IPS-18a (cell line): ENCODE data around the gene CREG2.

Experiments
- H3K27ac ChIP-seq: one replicate; pipeline ENCODE4 v1.5.1; 2013; ENCODE audit warnings: low read length
- H3K27me3 ChIP-seq: one replicate; pipeline ENCODE4 v1.6.1; 2013; ENCODE audit warnings: mild to moderate bottlenecking, low read length; ENCODE audit not compliant: control insufficient read depth, insufficient read depth
- H3K36me3 ChIP-seq: one replicate; pipeline ENCODE4 v1.6.1; 2013; ENCODE audit warnings: low read depth, low read length; ENCODE audit not compliant: control insufficient read depth
- H3K4me1 ChIP-seq: one replicate; pipeline ENCODE4 v1.6.1; 2013; ENCODE audit warnings: low read depth, low read length; ENCODE audit not compliant: control insufficient read depth
- H3K4me3 ChIP-seq: one replicate; pipeline ENCODE4 v1.5.1; 2013; ENCODE audit warnings: low read length
- H3K9ac ChIP-seq: one replicate; pipeline ENCODE4 v1.6.1; 2013; ENCODE audit warnings: mild to moderate bottlenecking, low read length, moderate library complexity
- H3K9me3 ChIP-seq: one replicate; pipeline ENCODE4 v1.6.1; 2013; ENCODE audit warnings: low read depth, low read length; ENCODE audit not compliant: control insufficient read depth

The CREG2 gene

GRCh38 chr2:101403745-101404144 is 16.4 kb upstream of the CREG2 start:
- no peak overlapping the region for H3K9ac ChIP-seq
- H3K4me1 ChIP-seq, result no peaks in the 10 kb centered on the region
- H3K27ac ChIP-seq, result no peak overlapping the region
- H3K27me3 ChIP-seq, result no peaks in the 10 kb centered on the region
- H3K4me3 ChIP-seq, result no peak overlapping the region
- no peaks in the 10 kb centered on the region for H3K36me3 ChIP-seq
- no peaks in the 10 kb centered on the region for H3K9me3 ChIP-seq

DNA sequence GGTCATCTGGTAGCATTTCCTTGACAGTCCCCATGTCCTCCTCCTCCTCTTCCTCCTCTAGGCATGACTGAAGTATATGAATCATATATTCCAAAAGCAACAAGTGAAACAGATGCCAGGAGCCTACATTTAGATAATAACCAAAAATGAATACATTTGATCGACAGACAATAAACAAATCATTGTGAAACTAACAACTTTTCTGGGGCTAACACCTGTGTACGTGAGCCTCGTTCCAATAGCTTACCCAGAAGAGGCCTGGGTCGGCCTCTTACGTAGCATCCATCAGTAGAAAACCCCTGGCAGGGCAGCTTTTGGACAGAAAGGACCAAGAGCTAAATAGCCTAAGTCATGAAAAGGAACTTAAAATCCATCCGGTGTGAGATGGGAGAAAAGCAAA is 15.3 kb upstream of the CREG2 start:
- no peaks in the 10 kb centered on the region for H3K27me3 ChIP-seq

DNA sequence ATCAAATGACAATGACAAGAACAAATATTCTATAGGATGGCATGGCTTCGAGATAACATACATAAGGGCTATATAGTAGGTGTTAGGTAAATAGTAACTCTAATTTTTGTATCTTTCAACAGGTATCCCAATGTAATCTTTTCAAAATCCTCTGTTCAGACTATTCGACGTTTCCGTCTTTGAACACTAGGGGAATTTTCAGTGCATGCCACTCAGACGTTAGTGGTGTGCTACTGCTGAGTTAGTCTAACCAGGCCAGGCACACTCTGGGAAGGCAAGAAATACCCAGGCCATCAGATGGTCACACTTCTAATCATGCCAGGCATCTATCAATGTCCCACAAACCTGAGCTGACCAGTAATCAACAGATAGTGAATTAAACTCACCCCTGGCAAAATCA is 14.6 kb upstream of the CREG2 start:
- no peaks in the 10 kb centered on the region for H3K9me3 ChIP-seq
- no peaks in the 10 kb centered on the region for H3K36me3 ChIP-seq
- no peaks in the 10 kb centered on the region for H3K27me3 ChIP-seq
- H3K9ac ChIP-seq, result no peak overlapping the region
- no peak overlapping the region for H3K27ac ChIP-seq
- no peak overlapping the region for H3K4me3 ChIP-seq
- no peaks in the 10 kb centered on the region for H3K4me1 ChIP-seq

More for the DNA sequence above, 15.3 kb upstream of the CREG2 start:
- Histone ChIP-seq H3K9me3 (no peaks in the 10 kb centered on the region), H3K4me1 (no peaks in the 10 kb centered on the region), H3K36me3 (no peaks in the 10 kb centered on the region), H3K27ac (no peak overlapping the region), H3K9ac (no peak overlapping the region), H3K4me3 (no peak overlapping the region)

- Histone ChIP-seq H3K27me3 (no peaks in the 10 kb centered on the region), H3K36me3 (no peaks in the 10 kb centered on the region), H3K27ac (no peak overlapping the region), H3K9ac (no peak overlapping the region), H3K4me1 (no peaks in the 10 kb centered on the region), H3K9me3 (no peaks in the 10 kb centered on the region), H3K4me3 (no peak overlapping the region)
These were observed 14.0 kb upstream of the CREG2 start for GRCh38 chr2:101401326-101401665.

DNA sequence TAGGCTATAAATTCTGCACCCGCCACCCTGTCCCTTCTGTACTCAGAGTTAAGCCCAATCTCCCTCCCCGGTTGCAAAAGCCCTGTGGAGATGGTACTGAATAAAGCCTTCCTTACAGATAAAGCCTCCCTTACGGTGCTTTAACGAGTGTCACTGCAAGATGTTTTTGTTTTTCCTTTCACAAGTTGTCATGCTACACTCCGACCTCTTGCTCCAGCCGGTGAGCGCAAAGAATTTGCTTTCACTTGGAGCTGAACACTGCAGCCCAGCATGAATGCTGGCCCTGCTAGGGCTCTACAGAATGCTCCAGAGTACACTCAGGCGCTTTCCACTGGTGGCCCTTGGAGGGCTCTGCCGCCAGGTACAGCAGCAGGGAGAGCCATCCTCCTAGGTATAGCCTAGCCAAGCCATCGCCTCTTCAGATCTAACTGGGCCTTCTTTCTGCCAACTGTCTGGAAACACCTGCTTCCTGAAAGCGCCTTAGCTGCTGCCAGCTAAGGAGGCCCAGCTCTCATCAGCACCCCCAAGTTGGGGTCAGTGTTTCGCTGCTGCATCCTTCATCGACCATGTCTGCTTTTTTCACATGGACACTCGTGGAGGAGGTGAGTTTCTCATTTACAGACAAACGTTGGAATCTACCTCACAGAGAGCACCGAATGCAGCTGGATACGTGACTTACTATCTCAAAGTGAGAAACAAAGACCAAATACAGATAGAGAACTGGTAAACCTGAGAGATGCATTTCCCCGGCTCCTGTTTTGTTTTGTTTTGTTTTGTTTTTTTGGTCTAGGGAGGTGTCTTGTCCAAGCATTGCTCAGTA is 13.4 kb upstream of the CREG2 start:
- no peak overlapping the region for H3K27ac ChIP-seq
- no peaks in the 10 kb centered on the region for H3K27me3 ChIP-seq
- no peak overlapping the region for H3K4me3 ChIP-seq
- H3K9ac ChIP-seq, result no peak overlapping the region
- no peaks in the 10 kb centered on the region for H3K36me3 ChIP-seq
- H3K4me1 ChIP-seq, result no peaks in the 10 kb centered on the region
- H3K9me3 ChIP-seq, result no peaks in the 10 kb centered on the region

DNA sequence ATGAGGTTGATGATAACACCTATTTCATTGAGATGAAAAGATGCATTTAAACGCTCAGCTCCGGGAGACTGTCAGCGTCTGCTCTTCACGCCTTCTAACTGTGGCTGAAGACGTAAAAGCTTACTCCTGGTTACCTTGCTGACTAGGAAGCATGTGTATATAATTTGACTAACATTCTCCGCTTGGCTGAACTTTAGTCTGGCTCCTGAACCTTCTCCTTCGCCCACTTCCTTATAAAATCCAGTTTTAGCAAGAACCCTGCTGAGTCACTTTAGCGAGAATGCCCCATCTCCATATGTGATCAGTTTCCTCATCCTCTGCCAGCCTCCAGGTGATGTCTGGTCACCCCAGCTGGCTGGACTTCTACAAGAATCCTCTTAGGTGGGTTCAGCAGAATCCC is 12.7 kb upstream of the CREG2 start:
- H3K36me3 ChIP-seq, result no peaks in the 10 kb centered on the region
- H3K4me3 ChIP-seq, result no peak overlapping the region
- no peaks in the 10 kb centered on the region for H3K4me1 ChIP-seq
- H3K9ac ChIP-seq, result no peak overlapping the region
- no peak overlapping the region for H3K27ac ChIP-seq
- H3K9me3 ChIP-seq, result no peaks in the 10 kb centered on the region
- no peaks in the 10 kb centered on the region for H3K27me3 ChIP-seq

- H3K9me3 ChIP-seq, result no peaks in the 10 kb centered on the region
- H3K4me3 ChIP-seq, result no peak overlapping the region
- no peak overlapping the region for H3K9ac ChIP-seq
- H3K27ac ChIP-seq, result no peak overlapping the region
- no peaks in the 10 kb centered on the region for H3K36me3 ChIP-seq
- no peaks in the 10 kb centered on the region for H3K27me3 ChIP-seq
- no peaks in the 10 kb centered on the region for H3K4me1 ChIP-seq
These were observed 11.9 kb upstream of the CREG2 start for GRCh38 chr2:101399021-101399799.

GRCh38 chr2:101398116-101398821 is 11.0 kb upstream of the CREG2 start:
- Histone ChIP-seq H3K27ac (no peak overlapping the region), H3K9ac (no peak overlapping the region), H3K4me1 (no peaks in the 10 kb centered on the region), H3K4me3 (no peak overlapping the region), H3K27me3 (no peaks in the 10 kb centered on the region), H3K36me3 (no peaks in the 10 kb centered on the region), H3K9me3 (no peaks in the 10 kb centered on the region)

DNA sequence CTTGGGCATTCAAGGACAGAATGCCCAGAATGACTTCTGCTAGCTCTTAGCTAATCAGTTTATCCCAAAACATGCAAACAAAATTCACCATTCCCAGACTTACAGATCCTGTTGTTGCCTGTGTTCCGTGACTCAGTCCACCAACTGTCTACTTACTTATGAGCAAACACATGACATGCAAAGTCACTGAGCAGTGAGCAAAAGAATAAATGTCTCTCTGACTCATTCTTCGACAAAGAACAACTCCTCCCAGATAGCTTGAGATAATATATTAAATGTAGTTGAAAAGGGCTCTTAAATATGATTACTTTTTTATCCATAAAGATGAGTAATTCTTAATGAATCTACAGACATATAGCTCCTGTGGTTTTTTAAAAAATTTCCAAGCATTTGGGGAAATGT is 9.0 kb upstream of the CREG2 start:
- Histone ChIP-seq H3K4me1 (no peaks in the 10 kb centered on the region), H3K4me3 (no peak overlapping the region), H3K36me3 (no peaks in the 10 kb centered on the region), H3K27me3 (no peaks in the 10 kb centered on the region), H3K9ac (no peak overlapping the region), H3K9me3 (no peaks in the 10 kb centered on the region), H3K27ac (no peak overlapping the region)

DNA sequence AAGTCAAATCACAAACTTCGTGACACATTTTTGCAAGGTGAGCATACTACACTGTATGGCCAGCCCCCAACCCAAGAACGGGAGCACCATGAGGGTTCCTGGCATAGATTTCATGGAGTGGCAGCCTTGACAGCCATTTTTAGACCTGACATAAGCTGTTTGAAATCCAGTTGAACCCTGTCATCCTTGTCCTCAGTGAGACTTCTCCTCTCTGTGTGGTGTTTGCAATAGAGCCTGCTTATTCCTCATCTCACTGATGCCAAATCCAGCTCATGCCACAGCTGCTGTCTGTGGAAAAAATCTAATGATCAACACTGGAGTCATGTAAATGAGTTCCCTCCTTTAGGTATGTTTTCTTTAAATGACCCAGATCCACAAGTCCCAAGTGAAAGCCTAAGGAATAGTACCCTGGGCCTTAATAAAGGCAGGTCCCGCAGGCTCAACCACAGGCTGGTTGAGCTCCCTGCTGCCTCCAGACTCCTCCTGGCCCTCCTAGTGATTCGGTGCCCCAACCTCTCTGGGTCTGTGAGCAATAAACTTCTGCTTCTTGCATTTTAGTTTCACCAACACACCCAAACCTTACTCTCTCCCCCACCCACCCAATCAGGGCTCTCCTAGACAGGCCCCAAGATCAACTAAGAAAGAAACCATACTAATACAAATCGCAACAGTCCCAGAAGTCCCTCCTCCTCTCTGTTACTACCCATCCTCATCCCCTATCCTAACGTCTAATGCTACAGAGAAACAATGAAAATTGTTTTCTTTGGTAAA is 8.4 kb upstream of the CREG2 start:
- Histone ChIP-seq H3K27me3 (no peaks in the 10 kb centered on the region), H3K4me3 (no peak overlapping the region), H3K36me3 (no peaks in the 10 kb centered on the region), H3K9me3 (no peaks in the 10 kb centered on the region), H3K27ac (no peak overlapping the region), H3K4me1 (no peaks in the 10 kb centered on the region), H3K9ac (no peak overlapping the region)

- Histone ChIP-seq H3K4me1 (peaks cover 2% of the 10 kb centered on the region), H3K4me3 (no peak overlapping the region), H3K9ac (no peak overlapping the region), H3K27me3 (peaks cover 42% of the 10 kb centered on the region), H3K27ac (no peak overlapping the region), H3K9me3 (no peaks in the 10 kb centered on the region), H3K36me3 (no peaks in the 10 kb centered on the region)
These were observed 929 bp upstream of the CREG2 start for GRCh38 chr2:101388232-101388631.
